Body of pancreas (tissue), 4 donors: Measurements from ENCODE around the gene INHBC.

Experiments
- CTCF ChIP-seq, 7 experiments: fragments of 450-650 bp in 4 of 7; fragments of 200-600 bp in 3 of 7; sonication (generic) in 3 of 7; IDR thresholded peaks; one replicate each; pipeline ENCODE4 v1.5.1; 2016 to 2019; ENCODE audit warnings: antibody characterized with exemption in 7 of 7
- POLR2A ChIP-seq, 3 donors: fragments of 450-650 bp; IDR thresholded peaks; one replicate each; pipeline ENCODE4 v1.6.1; 2016; ENCODE audit warnings: antibody characterized with exemption in 3 of 3, mild to moderate bottlenecking in 2 of 3

DNA sequence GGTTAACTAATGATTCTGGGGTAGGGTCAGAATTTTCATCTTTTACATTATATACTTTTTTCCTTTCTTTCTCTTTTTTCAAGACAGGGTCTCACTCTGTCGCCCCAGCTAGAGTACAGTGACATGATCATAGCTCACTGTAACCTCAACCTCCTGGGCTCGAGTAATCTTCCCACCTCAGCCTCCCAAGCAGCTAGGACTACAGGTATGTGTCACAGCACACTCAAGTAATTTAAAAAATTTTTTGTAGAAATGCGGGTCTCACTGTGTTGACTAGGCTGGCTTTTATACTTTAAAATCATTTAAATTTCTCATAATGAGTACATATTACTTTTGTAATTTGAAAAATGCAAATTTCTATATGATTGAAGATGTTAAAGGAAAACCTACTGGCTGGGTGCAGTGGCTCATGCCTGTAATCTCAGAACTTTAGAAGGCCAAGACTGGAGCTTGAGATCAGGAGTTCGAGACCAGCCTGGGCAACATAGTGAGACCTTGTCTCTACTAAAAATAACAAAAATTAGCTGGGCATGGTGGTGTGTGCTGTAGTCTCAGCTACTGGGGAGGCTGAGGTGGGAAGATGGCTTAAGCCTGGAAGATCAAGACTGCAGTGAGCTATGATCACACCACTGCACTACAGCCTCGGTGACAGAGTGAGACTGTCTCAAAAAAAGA is 29.5 kb upstream of the INHBC start:
- TF ChIP-seq CTCF (IDR thresholded peaks at IDR 0.05) (no peak), POLR2A (IDR thresholded peaks at IDR 0.05) (no peak)
